HuH-7.5 (cell line): Measurements from ENCODE around the gene YAP1.
"Not testable (repeated sequence)": the region's sequence is repeated elsewhere in the genome, so short reads cannot be mapped to it uniquely, and the experiment has no call there.

Experiments
- DNase-seq: peaks from one replicate; pipeline ENCODE4 v3.0.0; 2011; ENCODE audit warnings: low spot score

YAP1 gene

DNA sequence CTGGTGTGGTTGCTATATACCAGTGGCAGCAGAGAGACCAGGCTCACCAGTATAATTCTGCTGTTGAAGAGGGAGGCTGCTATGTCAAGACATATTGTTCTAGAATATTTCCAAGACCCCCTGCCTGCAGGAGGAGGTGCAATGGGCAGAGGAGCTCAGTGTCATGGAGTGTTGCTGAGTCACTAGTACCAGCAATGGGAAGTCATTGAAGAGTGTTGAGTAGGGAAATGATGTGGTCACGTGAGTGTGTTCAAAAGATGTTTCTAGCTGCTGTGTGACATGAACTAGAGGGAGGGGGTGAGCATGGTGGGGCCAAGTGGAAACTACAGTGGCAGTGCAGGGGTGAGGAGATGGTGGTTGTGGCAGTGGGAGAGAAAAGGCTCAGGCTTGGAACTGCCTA is 130.8 kb downstream of the YAP1 start:
- DNase-seq = no peak

GRCh38 chr11:102243399-102243884 is 133.2 kb downstream of the YAP1 start:
- no peak for DNase-seq

- no peak for DNase-seq
Measured at GRCh38 chr11:102244681-102245409, 134.6 kb downstream of the YAP1 start.

- DNase-seq = no peak
Measured at GRCh38 chr11:102251423-102251822, 141.2 kb downstream of the YAP1 start.

- DNase-seq = no peak
Measured at GRCh38 chr11:102252339-102252891, 142.2 kb downstream of the YAP1 start.

- no peak for DNase-seq
Measured at GRCh38 chr11:102253020-102253715, 142.9 kb downstream of the YAP1 start.

DNA sequence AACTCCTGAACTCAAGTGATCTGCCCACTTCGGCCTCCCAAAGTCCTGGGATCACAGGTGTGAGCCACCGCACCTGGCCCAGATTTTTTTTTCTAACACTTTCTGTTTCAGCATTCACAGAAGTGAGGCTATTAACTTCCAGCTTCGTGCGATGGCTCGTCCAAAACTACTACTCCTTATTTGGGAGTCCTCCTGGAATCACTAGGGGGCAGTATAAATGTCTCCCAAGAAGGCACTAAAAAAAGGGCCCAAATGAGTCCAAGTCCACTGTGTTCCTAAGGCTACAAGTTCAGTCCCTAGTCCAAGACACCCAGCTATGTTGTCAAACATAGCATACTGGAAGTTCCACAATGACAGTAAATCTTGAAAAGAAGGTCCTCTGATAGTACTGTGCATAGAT is 143.8 kb downstream of the YAP1 start:
- no peak for DNase-seq

DNA sequence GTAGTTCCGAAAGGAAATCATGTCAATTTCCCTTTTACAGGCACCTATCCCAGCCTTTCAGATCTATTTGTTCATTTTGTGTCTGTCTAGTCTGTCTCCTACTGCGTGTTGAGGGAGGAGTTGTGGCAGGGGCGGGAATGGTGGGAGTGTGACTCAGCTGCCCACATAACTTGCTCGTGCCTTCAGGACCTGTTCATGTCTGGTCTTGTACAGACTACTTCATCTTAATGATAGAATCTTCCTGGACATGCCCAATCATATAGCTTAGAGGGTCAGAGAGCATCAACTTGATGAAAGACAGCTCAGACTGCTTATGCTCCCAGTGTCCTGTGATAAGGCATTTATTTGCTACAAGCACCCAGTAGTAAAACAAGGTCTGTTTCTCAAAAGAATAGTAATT is 146.0 kb downstream of the YAP1 start:
- DNase-seq = no peak

DNA sequence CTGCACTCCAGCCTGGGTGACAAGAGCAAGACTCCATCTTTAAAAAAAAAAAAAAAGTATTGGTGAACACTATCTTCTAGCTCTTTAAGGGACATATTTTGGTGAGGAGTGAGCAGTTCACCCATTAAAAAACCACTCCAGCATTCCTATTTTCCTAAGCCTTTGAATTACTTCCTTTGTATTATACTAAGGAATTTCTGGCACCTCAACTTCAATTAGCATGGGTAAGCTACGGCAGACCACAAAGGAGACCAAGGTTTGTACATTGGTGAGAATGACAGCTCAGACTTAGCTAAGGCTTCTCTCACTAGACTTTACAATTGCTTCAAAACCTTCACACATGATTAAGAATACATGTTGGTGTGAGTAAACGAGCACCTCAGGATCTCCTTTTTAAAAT is 150.0 kb downstream of the YAP1 start:
- DNase-seq = no peak

DNA sequence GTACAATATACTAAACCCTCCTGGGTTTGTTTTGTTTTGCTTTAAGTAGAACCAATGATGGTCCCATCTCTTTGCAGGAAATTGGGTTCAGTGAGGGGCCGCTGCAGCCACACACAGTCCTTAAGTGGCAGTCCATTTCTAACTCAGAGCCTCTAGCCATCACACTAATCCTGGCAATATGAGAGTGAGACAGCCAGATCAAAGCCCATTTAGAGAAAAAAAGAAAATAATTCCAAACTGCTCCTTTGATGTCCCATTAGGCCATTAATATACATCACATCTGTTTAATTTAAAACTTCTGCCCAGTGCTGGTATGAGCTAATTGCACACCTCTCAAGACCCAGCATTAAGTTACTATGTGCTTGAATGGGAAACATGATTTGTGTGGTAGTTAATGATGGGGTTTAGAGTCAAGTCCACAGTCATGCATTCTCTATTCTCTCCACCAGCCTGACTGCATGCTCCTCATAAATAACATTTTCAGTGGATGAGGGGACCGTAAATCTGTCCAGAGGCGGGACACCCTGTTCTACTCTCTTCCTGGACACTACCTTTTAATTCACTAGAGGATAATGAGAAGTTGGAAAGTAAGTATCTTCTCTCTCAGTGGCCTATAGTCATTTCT is 153.2 kb downstream of the YAP1 start:
- no peak for DNase-seq

DNA sequence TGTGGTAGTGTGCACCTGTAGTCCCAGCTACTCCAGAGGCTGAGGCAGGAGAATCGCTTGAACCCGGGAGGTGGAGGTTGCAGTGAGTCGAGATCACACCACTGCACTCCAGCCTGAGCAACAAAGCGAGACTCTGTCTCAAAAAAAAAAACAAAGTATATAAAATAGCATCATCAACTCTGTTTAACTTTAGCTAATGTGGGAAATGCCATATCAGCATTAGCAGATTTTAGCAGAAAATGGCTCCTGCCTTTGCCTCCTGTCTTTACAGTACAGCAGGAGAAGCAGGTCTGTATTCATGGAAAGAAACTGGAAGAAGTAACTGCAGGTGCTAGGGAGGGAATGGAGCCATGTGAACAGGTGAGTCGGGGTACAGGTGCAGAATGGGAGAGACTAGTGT is 154.5 kb downstream of the YAP1 start:
- DNase-seq = not testable (repeated sequence)

GRCh38 chr11:102266099-102266498 is 155.9 kb downstream of the YAP1 start:
- DNase-seq = no peak

DNA sequence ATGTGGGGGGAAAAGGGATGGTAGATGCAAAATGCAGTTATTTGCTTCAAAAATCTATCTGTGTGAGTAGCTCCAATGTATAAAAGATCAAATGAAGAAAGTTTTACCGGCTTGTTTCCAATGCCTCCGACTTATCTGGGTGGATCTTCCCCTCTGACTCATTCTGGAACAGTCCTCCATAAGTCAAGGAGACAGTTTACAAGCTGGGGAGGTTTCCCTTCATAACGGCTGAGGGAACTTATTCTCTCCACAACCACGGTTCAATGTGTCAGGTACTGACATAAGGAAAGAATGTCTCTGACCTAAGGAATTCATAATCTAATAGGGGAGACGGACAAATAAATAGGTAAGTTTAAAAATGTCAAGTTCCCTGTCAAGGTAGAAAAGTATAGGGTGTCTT is 157.4 kb downstream of the YAP1 start:
- DNase-seq = no peak

DNA sequence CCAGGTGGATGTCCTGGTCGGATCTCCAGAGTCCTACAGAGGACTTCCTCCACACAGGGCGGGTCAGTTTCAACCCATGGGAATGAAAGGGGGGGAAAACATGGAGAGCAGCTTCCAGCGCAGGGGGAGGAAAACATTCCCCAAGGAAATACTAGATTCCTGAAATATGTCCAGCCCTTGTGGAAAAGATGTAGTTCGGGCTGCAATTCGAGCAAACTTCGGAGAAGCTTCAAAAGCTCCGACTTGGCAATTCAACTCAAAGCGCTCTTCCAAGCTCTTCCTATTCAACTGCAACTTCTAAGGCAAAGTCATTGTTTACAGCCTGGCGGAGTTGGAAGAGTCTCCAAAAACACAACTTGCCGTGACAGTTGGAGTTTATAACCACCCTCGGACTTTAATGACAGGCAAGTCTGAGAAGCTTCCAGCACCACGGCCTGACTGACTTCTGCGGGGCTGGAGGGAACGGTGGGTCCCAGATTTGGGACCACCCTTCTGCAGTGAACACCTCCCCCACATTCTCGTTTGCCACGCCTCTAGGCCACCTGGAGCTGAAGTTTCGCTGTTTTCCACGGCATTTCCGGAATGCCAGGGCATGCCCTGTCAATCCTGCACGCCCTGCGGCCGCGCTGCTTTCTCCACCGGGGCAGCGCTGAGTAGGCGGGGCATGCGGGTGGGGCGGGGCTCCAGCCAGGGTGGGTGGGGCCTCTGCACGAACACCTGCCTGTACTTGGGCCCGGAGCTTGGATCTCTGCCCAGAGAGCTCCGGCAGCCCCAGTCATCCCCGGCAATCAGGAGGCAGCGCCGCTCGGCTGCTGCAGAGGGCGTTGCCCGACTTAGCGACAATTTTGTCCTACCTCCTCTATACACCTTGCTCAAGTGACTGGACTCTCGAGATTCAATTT is 158.1 kb downstream of the YAP1 start:
- peak; percentile 86 for DNase-seq

- DNase-seq = no peak
Measured at GRCh38 chr11:102268985-102269470, 158.8 kb downstream of the YAP1 start.

GRCh38 chr11:102269927-102270326 is 159.7 kb downstream of the YAP1 start:
- DNase-seq = no peak

DNA sequence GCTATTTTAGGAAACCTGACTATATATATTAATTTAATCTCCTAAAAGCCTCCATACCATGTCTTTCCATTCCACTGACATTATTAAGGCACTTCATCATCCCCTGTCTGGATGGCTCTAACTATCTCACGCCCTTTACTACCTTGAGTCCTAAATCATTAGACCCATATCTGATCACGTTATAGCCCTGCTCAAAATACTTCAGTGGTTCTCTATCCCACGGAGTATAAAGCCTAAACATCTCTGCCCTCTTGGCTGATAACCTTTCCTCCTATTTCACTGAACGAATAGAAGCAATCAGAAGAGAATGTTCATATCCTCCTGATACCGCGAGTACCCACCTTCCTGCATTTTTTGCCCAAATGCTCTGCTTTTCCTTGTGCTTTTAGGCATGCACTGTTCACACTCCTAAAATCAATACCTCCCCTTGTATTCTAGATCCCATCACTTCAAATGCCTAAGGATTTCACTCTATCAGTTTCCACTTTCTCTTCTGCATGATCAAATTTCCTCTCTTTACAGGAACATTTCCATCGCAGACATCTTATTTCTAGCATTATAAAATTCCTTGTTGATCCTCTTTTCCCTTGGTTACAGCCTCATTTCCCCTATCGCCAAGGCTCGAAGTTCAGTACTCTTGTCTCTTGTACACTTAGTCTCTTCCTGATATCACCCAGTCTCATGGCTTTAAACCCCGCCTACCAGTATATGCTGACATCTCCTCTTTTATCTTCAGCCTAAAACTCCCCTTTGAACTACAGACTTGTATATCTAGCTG is 162.0 kb downstream of the YAP1 start:
- no peak for DNase-seq

- DNase-seq = no peak
Measured at GRCh38 chr11:102274628-102275027, 164.4 kb downstream of the YAP1 start.

- no peak for DNase-seq
Measured at GRCh38 chr11:102276362-102276761, 166.1 kb downstream of the YAP1 start.

DNA sequence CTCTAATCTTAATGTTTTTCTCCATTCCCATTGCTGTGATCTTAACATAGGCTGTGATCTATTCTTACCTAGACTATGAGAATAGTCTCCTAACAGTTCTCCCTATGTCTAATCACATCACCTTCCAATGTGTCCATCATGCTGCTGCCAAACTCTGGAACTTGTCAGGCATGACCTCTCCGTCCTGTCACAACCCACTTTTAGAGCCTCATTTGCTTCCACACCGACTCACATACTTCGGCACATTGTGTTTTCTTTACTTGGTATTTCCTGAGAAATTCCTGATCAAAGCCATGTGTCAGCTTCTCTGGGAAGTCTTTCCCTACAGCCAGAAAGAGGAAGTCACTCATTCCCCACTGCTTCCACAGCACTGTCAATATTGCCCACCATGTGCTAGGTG is 166.5 kb downstream of the YAP1 start:
- DNase-seq = no peak

DNA sequence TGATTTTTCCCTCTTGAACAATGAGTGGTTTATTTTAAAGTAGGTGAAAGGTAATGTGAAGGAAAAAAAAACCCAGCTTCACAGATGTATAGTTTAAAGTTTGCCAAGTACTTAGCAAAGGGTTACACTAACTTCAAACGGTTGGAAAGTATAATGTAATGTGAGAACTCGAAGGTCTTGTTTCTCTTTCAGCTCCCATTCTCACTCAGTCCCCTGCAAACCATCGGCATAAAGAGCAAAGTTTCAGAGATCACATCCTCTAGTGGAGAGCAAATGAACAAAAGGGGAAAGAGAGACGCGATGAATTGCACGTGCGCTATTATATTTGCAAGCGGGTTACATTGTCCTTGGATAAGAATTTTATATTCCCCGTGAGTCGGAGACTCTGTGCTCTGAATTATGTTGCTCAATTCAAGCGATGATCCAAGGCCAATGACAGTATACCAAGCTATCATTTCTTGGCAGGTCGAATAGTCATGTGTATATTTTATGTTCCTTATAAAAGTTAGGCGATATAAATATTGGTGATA is 169.5 kb downstream of the YAP1 start:
- no peak for DNase-seq
